GM13977 (cell line): ENCODE data around the gene CTDSP2.
"Not testable (repeated sequence)": the region's sequence is repeated elsewhere in the genome, so short reads cannot be mapped to it uniquely, and the experiment has no call there.

Experiments used
- DNase-seq: peaks from one replicate; pipeline ENCODE4 v3.0.0; 2012; ENCODE audit warnings: low spot score
- in situ Hi-C: fragments of 300-500 bp; cut with MboI; formaldehyde crosslinking; loops from one replicate; pipeline ENCODE4 v1.12.0; 2022; ENCODE audit warnings: low sequenced_read_pairs, low pct_unique_long_range_greater_than_20kb, mixed read lengths, inconsistent platforms; ENCODE audit not compliant: unreplicated experiment
- TF ChIP-seq, protein P1 (sequence below): IDR thresholded peaks from 2 replicates; pipeline ENCODE4 v1.5.1; 2012; ENCODE audit warnings: mild to moderate bottlenecking, control low read depth; ENCODE audit not compliant: insufficient read depth; ENCODE audit errors: extremely low read depth, missing control alignments

CTDSP2 gene

DNA sequence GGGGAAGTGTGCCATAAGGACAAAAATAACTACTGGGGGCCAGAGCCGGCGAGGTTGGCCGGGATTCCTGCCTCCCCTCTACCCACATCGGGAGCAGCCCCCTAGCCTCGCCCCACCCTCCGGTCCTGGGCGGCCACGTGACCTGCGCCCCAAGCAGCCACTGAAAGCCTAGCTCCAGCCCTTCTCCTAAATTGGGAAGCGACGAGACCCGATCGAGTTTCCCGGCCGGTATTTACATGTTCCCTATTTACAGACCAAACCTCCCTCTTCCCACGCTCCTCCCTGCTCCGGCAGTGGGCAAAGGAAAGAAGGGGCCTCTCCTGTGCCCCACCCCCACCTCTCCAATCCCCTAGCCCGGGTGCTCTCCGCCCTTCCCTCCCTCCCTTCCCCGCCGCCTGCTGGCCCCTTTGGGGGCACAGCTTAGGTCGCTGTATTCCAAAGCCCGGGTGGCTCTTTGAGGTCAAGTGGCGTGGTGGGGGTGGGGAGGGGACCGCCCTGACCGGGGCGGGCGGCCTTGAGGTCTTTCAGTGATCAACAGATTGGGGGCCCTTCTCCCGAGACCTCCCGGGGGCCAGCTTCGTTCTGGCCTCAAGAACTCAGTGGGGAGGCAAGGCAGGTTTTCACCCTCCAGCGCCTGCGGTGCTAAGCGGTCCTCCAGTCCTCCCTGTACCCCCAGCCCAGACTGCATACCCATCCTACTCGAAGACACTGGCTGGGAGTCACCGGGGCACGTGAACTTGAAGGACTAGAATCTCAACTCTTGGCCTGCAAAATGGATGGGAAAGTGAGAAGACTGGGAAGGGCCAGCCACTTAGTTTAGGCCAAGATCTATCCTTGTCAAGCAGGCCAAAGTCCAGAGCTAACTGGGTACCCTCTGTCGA, 6.3 kb upstream of the CTDSP2 start:
- TF ChIP-seq, protein P1, sequence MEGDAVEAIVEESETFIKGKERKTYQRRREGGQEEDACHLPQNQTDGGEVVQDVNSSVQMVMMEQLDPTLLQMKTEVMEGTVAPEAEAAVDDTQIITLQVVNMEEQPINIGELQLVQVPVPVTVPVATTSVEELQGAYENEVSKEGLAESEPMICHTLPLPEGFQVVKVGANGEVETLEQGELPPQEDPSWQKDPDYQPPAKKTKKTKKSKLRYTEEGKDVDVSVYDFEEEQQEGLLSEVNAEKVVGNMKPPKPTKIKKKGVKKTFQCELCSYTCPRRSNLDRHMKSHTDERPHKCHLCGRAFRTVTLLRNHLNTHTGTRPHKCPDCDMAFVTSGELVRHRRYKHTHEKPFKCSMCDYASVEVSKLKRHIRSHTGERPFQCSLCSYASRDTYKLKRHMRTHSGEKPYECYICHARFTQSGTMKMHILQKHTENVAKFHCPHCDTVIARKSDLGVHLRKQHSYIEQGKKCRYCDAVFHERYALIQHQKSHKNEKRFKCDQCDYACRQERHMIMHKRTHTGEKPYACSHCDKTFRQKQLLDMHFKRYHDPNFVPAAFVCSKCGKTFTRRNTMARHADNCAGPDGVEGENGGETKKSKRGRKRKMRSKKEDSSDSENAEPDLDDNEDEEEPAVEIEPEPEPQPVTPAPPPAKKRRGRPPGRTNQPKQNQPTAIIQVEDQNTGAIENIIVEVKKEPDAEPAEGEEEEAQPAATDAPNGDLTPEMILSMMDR, result no peak
- in situ Hi-C loops, result no loop called here
- DNase-seq, result no peak

DNA sequence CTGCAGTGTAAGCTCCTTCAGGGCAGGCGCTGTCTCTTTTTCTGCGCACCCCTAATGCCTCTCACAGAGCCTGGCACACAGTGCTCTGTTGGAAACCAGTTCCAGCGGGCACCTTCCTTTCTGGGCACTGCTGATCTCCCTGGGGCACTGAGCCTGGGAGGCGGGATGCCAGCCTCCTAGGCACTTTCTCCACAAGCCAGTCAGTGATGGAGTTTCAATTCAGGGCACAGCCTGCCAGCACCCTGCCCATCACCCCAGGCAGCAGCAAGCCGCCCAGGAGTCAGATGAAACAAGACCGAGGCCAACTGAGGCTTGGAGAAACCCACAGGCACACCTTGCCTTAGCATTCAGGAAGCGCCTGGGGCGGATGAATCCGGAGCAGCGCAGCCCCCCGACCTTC, 5.7 kb upstream of the CTDSP2 start:
- TF ChIP-seq, protein P1, result no peak
- no peak for DNase-seq
- in situ Hi-C loops, result no loop called here

DNA sequence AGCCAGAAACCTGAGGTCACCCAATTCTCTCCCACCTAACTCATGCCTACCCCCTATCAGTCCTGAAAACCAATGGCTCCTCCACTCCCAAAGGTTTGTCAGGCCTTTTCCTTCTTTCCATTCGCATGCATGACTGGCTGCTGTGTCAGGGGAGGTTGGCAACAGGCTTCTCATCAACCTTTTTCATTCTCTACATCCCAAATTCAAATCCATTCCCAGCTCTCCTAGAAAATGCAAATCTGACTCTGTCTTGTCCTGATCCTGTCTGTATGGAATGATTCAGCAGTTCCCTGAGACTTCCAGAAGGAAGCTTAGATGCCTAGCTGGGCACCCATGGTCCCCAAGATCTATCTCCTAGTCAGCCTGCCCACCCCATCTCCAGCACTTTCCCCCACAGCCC, 5.0 kb upstream of the CTDSP2 start:
- in situ Hi-C loops, result no loop called here
- TF ChIP-seq, protein P1, result no peak
- DNase-seq, result no peak

DNA sequence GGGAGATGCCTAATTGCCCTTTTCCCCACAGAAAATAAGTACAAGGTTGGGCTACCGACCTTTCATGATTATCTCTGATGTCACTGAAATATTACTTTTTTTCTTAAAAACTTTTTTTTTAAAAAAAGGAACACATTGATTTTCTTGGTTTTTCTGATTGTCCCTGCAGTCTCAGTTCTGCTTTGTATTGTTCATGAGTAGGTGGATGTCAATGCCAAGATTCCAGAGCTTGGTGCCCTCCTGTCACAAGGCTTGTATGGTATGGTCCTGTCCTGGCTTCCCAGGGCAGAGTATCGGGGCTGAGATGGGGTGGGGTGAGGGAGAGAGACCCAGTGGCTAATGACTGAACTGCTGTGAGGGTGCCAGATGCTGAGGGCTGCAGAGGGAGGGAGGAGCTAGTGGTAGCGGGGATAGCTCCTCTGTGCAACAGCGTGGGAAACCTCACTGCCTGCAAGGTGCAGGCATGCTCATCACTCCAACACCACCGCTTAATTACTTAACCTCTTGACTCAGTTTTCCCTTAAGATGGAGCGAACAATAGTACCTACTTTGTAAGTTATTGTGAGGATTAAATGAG, 4.4 kb upstream of the CTDSP2 start:
- in situ Hi-C loops, result no loop called here
- TF ChIP-seq, protein P1, result no peak
- DNase-seq, result peak; percentile 46

DNA sequence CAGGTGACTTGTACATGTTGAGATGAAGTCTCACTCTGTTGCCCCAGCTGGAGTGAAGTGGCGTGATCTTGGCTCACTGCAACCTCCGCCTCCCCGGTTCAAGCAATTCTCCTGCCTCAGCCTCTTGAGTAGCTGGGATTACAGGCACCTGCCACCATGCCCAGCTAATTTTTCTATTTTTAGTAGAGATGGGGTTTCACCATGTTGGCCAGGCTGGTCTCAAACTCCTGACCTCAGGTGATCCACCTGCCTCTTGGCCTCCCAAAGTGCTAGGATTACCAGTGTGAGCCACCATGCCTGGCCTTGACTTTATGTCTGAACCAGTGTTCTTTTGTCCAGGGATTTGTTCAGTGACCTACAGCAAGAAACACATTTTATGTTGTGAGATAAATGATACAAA, 2.9 kb upstream of the CTDSP2 start:
- DNase-seq, in situ Hi-C loops: not testable (repeated sequence)

DNA sequence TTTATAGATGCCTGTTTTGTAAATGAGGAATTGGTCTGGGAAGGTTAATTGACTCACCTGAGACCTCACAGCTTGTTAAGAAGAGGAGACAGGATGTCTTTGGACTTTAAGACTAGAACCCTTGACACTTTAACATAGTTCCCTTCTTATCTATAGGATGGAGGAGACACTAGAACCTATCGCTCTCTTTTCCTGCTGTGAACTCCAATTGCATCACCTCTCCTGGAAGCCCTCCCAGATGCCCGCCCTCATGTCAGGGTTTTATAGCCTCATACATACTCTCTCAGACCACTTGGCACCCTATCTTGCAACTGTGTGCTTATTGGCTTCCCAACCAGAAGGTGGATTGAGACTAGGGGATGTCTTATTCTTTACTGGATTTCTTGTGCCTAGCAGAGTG, 2.5 kb upstream of the CTDSP2 start:
- no peak for DNase-seq
- in situ Hi-C loops, result no loop called here
- TF ChIP-seq, protein P1, result no peak

DNA sequence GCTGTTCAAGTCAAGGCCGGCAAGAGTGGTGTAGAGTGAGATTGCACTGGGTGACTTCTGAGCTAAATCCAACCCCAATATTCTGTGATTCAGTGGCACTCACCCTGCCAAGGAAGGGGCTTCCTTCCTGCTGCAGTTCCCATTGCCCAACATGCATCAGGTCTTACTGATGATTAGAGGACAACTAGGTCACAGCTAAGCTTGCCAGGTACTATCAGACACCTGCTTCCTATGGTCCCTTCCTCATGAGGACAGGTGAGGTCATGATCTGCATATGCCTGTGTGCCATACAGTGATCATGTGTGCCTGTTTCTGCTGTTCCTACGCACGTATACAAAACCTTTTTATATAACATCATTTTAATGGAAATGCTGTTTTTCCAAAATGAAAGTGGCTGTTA, 1.7 kb upstream of the CTDSP2 start:
- in situ Hi-C loops, result no loop called here
- TF ChIP-seq, protein P1, result no peak
- DNase-seq, result no peak
